SK-N-SH treated with all-trans-retinoic acid at 6 μM for 48 hours (cell line): ENCODE data around the gene ZFAND3.
A peak's percentile ranks its signal among the peaks of the same experiment; 100 is the strongest.

Experiments
- ATAC-seq: fragments of 200-7000 bp; cut with Tn5 transposase; 3 replicates; pipeline ENCODE4 v1.9.1; 2020; ENCODE audit warnings: mild to moderate bottlenecking, moderate library complexity
- BACH2 ChIP-seq: fragments of 250-450 bp; sonication (Bioruptor Pico); IDR thresholded peaks from 2 replicates; pipeline ENCODE4 v1.9.0; 2021; ENCODE audit warnings: mild to moderate bottlenecking, borderline replicate concordance
- CSDC2 ChIP-seq: fragments of 250-450 bp; sonication (Bioruptor Pico); IDR thresholded peaks from 2 replicates; pipeline ENCODE4 v1.5.0; 2020; ENCODE audit warnings: mild to moderate bottlenecking, moderate library complexity
- ESRRG ChIP-seq: fragments of 250-450 bp; sonication (Bioruptor Pico); IDR thresholded peaks from 2 replicates; pipeline ENCODE4 v1.6.1; 2021; ENCODE audit warnings: mild to moderate bottlenecking
- GLIS3 ChIP-seq: fragments of 250-450 bp; sonication (Bioruptor Pico); IDR thresholded peaks from 2 replicates; pipeline ENCODE4 v1.5.0; 2020; ENCODE audit warnings: mild to moderate bottlenecking, moderate library complexity
- ISL1 ChIP-seq: fragments of 250-450 bp; sonication (Bioruptor Pico); IDR thresholded peaks from 2 replicates; pipeline ENCODE4 v2.1.2; 2022; ENCODE audit warnings: mild to moderate bottlenecking, moderate library complexity
- OSR1 ChIP-seq: fragments of 250-450 bp; sonication (Bioruptor Pico); IDR thresholded peaks from 2 replicates; pipeline ENCODE4 v1.8.0; 2022; ENCODE audit warnings: moderate library complexity, mild to moderate bottlenecking, inconsistent platforms
- PPARA ChIP-seq: fragments of 250-450 bp; sonication (Bioruptor Pico); IDR thresholded peaks from 2 replicates; pipeline ENCODE4 v1.5.0; 2020; ENCODE audit warnings: mild to moderate bottlenecking, borderline replicate concordance
- RARB ChIP-seq: fragments of 250-450 bp; sonication (Bioruptor Pico); IDR thresholded peaks from 2 replicates; pipeline ENCODE4 v1.8.0; 2021; ENCODE audit warnings: mild to moderate bottlenecking, moderate library complexity
- SNAI2 ChIP-seq: fragments of 250-450 bp; sonication (Bioruptor Pico); IDR thresholded peaks from 2 replicates; pipeline ENCODE4 v1.5.0; 2020; ENCODE audit warnings: mild to moderate bottlenecking, moderate library complexity
- TCF4 ChIP-seq: fragments of 250-450 bp; sonication (Bioruptor Pico); IDR thresholded peaks from 2 replicates; pipeline ENCODE4 v1.8.0; 2021; ENCODE audit warnings: mild to moderate bottlenecking, moderate library complexity, borderline replicate concordance
- TOX ChIP-seq: fragments of 250-450 bp; sonication (Bioruptor Pico); IDR thresholded peaks from 2 replicates; pipeline ENCODE4 v1.8.0; 2021; ENCODE audit warnings: mild to moderate bottlenecking, moderate library complexity, borderline replicate concordance
- ZC3H10 ChIP-seq: fragments of 250-450 bp; sonication (Bioruptor Pico); IDR thresholded peaks from 2 replicates; pipeline ENCODE4 v1.5.1; 2021; ENCODE audit warnings: mild to moderate bottlenecking, moderate library complexity
- ZFP3 ChIP-seq: fragments of 250-450 bp; sonication (Bioruptor Pico); IDR thresholded peaks from 2 replicates; pipeline ENCODE4 v1.5.0; 2020; ENCODE audit warnings: mild to moderate bottlenecking, moderate library complexity
- ZFP30 ChIP-seq: fragments of 450-650 bp; formaldehyde crosslinking; IDR thresholded peaks from 2 replicates; pipeline ENCODE4 v1.5.0; 2022; ENCODE audit warnings: mild to moderate bottlenecking, moderate library complexity
- ZNF565 ChIP-seq: fragments of 450-650 bp; formaldehyde crosslinking; conservative IDR thresholded peaks from 2 replicates; pipeline ENCODE4 v1.5.0; 2020; ENCODE audit warnings: low read depth, mild to moderate bottlenecking, moderate library complexity
- ZNF70 ChIP-seq: fragments of 450-650 bp; formaldehyde crosslinking; IDR thresholded peaks from 2 replicates; pipeline ENCODE4 v1.5.0; 2020; ENCODE audit warnings: mild to moderate bottlenecking, moderate library complexity
- ZNF8 ChIP-seq: fragments of 450-650 bp; formaldehyde crosslinking; IDR thresholded peaks from 2 replicates; pipeline ENCODE4 v1.5.0; 2020; ENCODE audit warnings: mild to moderate bottlenecking, moderate library complexity
- TF ChIP-seq, protein P1 (sequence below): fragments of 250-450 bp; sonication (Bioruptor Pico); IDR thresholded peaks from 2 replicates; pipeline ENCODE4 v1.8.0; 2021; ENCODE audit warnings: low read depth, mild to moderate bottlenecking, moderate library complexity, borderline replicate concordance
- TF ChIP-seq, protein P2 (sequence below): fragments of 250-450 bp; sonication (Bioruptor Pico); IDR thresholded peaks from 2 replicates; pipeline ENCODE4 v1.5.0; 2020; ENCODE audit warnings: mild to moderate bottlenecking, moderate library complexity
- TF ChIP-seq, protein P3 (sequence below): fragments of 250-450 bp; sonication (Bioruptor Pico); IDR thresholded peaks from 2 replicates; pipeline ENCODE4 v1.5.1; 2021; ENCODE audit warnings: mild to moderate bottlenecking, moderate library complexity
- TF ChIP-seq, protein P4 (sequence below): fragments of 250-450 bp; sonication (Bioruptor Pico); IDR thresholded peaks from 2 replicates; pipeline ENCODE4 v1.8.0; 2020; ENCODE audit warnings: mild to moderate bottlenecking, moderate library complexity, borderline replicate concordance
- TF ChIP-seq, protein P5 (sequence below): fragments of 250-450 bp; sonication (Bioruptor Pico); IDR thresholded peaks from 2 replicates; pipeline ENCODE4 v1.5.1; 2020; ENCODE audit warnings: low read depth, mild to moderate bottlenecking, moderate library complexity

The ZFAND3 gene

DNA sequence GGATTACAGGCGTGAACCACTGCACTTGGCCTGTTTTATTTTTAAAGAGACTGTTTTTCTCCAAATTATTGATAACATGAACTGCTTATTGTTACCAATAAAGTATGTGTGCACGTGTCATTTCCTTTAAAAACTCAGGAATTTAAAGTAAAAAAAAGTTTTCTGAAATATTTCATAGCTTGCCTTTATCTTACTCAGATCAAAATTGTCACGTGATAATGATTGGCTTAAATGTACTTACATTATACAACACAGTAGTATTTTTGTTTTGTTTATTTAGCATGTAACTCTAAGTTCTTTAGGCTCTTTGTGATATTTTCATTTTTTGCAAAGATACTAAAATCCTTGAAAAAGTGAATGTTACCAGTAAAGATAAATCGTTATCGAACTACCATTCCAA lies 174.1 kb downstream of the ZFAND3 start (continued):
- TF ChIP-seq BACH2, result no peak

DNA sequence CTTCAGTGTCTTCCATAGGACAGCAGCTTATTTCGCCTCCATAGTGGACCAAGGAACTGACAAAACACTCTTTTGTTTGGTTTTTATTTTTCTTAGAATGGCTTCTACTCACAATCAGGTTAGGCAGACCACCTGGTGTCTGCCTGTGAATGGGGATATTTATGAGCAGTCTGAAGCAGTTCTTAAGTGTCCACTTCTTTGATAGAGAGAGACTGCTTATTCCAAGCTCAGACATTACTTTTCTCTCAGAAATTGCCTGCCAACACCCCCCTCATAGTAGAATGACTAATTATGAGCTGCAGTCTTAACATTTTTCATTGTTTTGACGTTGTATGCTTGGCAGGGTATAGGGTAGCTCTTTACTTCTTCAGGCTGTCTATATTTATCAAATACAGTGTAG lies 174.7 kb downstream of the ZFAND3 start:
- ATAC-seq, result peak; percentile 35; the same call in 2 of the 3 replicates
- TF ChIP-seq, protein P1, sequence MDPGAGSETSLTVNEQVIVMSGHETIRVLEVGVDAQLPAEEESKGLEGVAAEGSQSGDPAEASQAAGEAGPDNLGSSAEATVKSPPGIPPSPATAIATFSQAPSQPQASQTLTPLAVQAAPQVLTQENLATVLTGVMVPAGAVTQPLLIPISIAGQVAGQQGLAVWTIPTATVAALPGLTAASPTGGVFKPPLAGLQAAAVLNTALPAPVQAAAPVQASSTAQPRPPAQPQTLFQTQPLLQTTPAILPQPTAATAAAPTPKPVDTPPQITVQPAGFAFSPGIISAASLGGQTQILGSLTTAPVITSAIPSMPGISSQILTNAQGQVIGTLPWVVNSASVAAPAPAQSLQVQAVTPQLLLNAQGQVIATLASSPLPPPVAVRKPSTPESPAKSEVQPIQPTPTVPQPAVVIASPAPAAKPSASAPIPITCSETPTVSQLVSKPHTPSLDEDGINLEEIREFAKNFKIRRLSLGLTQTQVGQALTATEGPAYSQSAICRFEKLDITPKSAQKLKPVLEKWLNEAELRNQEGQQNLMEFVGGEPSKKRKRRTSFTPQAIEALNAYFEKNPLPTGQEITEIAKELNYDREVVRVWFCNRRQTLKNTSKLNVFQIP, result no peak
- no peak for TF ChIP-seq ZC3H10 (CRISPR knock-in tag)
- TF ChIP-seq ZNF8 (CRISPR knock-in tag), result no peak
- no peak for TF ChIP-seq ZFP30
- TF ChIP-seq, all 23 proteins: peak for 0

DNA sequence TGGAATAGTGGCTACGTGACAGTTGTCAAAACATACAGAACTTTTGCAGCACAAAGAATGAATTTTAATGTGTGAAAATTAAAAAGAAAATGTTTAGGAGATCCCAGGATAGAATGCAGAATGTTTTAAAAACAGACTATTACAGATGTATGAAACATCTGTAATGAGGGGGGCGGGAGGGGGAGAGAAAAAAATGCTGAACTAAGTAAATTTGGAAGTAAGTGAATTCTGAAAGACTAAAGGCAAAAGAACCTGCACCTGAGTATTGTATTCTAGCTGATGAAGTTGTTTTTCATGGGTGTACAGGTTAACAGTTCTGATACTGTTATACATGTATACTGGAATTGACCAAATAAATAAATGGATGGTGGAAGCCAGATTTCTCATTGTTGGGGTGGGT lies 178.8 kb downstream of the ZFAND3 start:
- no peak for ATAC-seq

DNA sequence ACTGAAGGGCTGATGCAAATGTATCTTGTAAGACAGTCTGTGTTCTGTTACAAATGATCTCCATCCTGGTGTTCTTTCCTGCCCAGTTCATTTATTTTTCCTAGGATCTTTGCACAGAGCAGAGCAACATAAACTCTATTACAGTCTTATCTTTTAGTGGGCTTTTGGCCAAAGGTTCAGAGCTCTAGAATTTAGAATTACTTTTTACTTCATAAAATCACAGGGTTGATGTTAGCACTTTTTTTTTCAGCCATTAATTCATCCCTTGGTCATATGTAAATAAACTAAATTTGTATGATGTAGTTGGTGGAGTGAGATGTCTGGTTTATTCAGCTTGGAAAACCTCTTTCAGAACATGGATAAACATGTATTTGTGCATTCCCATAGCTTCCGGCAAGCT lies 181.9 kb downstream of the ZFAND3 start:
- ATAC-seq, result no peak
- TF ChIP-seq ZFP3, result no peak
- no peak for TF ChIP-seq TOX
- no peak for TF ChIP-seq TCF4 (CRISPR knock-in tag)
- TF ChIP-seq, protein P2, sequence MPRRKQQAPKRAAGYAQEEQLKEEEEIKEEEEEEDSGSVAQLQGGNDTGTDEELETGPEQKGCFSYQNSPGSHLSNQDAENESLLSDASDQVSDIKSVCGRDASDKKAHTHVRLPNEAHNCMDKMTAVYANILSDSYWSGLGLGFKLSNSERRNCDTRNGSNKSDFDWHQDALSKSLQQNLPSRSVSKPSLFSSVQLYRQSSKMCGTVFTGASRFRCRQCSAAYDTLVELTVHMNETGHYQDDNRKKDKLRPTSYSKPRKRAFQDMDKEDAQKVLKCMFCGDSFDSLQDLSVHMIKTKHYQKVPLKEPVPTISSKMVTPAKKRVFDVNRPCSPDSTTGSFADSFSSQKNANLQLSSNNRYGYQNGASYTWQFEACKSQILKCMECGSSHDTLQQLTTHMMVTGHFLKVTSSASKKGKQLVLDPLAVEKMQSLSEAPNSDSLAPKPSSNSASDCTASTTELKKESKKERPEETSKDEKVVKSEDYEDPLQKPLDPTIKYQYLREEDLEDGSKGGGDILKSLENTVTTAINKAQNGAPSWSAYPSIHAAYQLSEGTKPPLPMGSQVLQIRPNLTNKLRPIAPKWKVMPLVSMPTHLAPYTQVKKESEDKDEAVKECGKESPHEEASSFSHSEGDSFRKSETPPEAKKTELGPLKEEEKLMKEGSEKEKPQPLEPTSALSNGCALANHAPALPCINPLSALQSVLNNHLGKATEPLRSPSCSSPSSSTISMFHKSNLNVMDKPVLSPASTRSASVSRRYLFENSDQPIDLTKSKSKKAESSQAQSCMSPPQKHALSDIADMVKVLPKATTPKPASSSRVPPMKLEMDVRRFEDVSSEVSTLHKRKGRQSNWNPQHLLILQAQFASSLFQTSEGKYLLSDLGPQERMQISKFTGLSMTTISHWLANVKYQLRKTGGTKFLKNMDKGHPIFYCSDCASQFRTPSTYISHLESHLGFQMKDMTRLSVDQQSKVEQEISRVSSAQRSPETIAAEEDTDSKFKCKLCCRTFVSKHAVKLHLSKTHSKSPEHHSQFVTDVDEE (CRISPR knock-in tag), result no peak
- TF ChIP-seq RARB (CRISPR knock-in tag), result no peak
- TF ChIP-seq ISL1 (CRISPR knock-in tag), result no peak
- TF ChIP-seq, protein P3, sequence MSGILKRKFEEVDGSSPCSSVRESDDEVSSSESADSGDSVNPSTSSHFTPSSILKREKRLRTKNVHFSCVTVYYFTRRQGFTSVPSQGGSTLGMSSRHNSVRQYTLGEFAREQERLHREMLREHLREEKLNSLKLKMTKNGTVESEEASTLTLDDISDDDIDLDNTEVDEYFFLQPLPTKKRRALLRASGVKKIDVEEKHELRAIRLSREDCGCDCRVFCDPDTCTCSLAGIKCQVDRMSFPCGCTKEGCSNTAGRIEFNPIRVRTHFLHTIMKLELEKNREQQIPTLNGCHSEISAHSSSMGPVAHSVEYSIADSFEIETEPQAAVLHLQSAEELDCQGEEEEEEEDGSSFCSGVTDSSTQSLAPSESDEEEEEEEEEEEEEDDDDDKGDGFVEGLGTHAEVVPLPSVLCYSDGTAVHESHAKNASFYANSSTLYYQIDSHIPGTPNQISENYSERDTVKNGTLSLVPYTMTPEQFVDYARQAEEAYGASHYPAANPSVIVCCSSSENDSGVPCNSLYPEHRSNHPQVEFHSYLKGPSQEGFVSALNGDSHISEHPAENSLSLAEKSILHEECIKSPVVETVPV (CRISPR knock-in tag), result no peak
- TF ChIP-seq, protein P4, sequence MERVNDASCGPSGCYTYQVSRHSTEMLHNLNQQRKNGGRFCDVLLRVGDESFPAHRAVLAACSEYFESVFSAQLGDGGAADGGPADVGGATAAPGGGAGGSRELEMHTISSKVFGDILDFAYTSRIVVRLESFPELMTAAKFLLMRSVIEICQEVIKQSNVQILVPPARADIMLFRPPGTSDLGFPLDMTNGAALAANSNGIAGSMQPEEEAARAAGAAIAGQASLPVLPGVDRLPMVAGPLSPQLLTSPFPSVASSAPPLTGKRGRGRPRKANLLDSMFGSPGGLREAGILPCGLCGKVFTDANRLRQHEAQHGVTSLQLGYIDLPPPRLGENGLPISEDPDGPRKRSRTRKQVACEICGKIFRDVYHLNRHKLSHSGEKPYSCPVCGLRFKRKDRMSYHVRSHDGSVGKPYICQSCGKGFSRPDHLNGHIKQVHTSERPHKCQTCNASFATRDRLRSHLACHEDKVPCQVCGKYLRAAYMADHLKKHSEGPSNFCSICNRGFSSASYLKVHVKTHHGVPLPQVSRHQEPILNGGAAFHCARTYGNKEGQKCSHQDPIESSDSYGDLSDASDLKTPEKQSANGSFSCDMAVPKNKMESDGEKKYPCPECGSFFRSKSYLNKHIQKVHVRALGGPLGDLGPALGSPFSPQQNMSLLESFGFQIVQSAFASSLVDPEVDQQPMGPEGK (CRISPR knock-in tag), result no peak
- no peak for TF ChIP-seq GLIS3 (CRISPR knock-in tag)
- no peak for TF ChIP-seq ZNF8 (CRISPR knock-in tag)
- TF ChIP-seq ESRRG, result no peak
- TF ChIP-seq ZNF70 (CRISPR knock-in tag), result no peak

More for the DNA sequence above, 178.8 kb downstream of the ZFAND3 start:
- TF ChIP-seq PPARA (CRISPR knock-in tag), result no peak
- TF ChIP-seq, all 23 proteins: peak for 0

DNA sequence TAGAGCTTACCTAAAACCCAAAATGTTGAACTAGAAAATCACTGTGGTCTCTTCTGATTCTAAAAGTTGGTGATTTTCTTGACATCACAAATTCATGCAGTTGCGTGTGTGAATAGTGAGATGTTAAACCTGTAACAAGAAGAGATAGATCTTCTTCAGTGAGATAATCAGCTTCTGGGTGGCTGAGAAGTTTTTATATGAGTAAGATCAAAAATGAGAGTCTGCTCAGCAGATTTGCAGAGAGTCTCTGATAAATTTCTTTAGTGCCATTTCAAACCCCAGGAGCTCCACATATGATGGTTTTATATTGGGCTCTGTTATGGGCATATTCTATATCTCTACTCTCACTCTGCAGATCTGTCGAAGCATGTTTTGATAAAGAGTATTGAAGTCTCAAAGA lies 185.4 kb downstream of the ZFAND3 start:
- ATAC-seq, result no peak

More for the DNA sequence above, 185.4 kb downstream of the ZFAND3 start:
- no peak for TF ChIP-seq TOX
- TF ChIP-seq BACH2, result no peak
- TF ChIP-seq ZNF565 (CRISPR knock-in tag), result no peak
- TF ChIP-seq, protein P3 (CRISPR knock-in tag), result no peak
- TF ChIP-seq PPARA (CRISPR knock-in tag), result no peak
- TF ChIP-seq, protein P1, result no peak
- TF ChIP-seq OSR1 (CRISPR knock-in tag), result no peak
- TF ChIP-seq ZNF70 (CRISPR knock-in tag), result no peak
- no peak for TF ChIP-seq GLIS3 (CRISPR knock-in tag)
- no peak for TF ChIP-seq SNAI2 (CRISPR knock-in tag)
- TF ChIP-seq TCF4 (CRISPR knock-in tag), result no peak
- no peak for TF ChIP-seq ZC3H10 (CRISPR knock-in tag)
- TF ChIP-seq, protein P5, sequence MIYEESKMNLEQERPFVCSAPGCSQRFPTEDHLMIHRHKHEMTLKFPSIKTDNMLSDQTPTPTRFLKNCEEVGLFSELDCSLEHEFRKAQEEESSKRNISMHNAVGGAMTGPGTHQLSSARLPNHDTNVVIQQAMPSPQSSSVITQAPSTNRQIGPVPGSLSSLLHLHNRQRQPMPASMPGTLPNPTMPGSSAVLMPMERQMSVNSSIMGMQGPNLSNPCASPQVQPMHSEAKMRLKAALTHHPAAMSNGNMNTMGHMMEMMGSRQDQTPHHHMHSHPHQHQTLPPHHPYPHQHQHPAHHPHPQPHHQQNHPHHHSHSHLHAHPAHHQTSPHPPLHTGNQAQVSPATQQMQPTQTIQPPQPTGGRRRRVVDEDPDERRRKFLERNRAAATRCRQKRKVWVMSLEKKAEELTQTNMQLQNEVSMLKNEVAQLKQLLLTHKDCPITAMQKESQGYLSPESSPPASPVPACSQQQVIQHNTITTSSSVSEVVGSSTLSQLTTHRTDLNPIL (CRISPR knock-in tag), result no peak
- no peak for TF ChIP-seq ESRRG
- TF ChIP-seq ISL1 (CRISPR knock-in tag), result no peak
- no peak for TF ChIP-seq CSDC2 (CRISPR knock-in tag)
- TF ChIP-seq ZFP30, result no peak
- no peak for TF ChIP-seq ZNF8 (CRISPR knock-in tag)
